Measurements from ENCODE around the gene CST7.

DNA sequence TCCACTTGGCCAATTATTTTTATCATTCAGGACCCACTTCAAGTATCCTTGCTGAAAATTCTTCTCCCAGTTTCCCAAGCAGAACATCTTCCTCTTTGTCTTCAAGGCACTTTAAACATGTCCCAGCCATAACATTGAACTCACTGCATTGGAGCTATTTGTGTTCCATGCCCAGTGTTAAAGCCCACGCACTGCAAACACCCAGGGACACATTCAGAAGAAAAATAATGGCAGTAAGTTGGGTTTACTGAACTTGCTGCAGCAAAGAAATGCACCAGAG lies 45.1 kb downstream of the CST7 start:
- TF ChIP-seq CTCF (IDR thresholded peaks at IDR 0.05) (no peak), POLR2A (IDR thresholded peaks at IDR 0.05) (no peak)

Measured in breast epithelium (tissue), 3 donors.